Measurements from ENCODE around the gene GUCD1.
A peak's percentile ranks its signal among the peaks of the same experiment; 100 is the strongest.
"Not testable (repeated sequence)": the region's sequence is repeated elsewhere in the genome, so short reads cannot be mapped to it uniquely, and the experiment has no call there.

The GUCD1 gene

GRCh38 chr22:24540470-24540869 lies 14.5 kb downstream of the GUCD1 start:
- no peak for TF ChIP-seq CTCF (conservative IDR thresholded peaks at IDR 0.05)
- no peak overlapping the region for H3K27ac ChIP-seq

- no peak overlapping the region for H3K27ac ChIP-seq
- no peak for TF ChIP-seq CTCF (conservative IDR thresholded peaks at IDR 0.05)
Measured at GRCh38 chr22:24536089-24536488, 18.8 kb downstream of the GUCD1 start.

- no peak overlapping the region for H3K27ac ChIP-seq
- TF ChIP-seq CTCF (conservative IDR thresholded peaks at IDR 0.05): no peak
Measured at GRCh38 chr22:24535348-24535747, 19.6 kb downstream of the GUCD1 start.

GRCh38 chr22:24532075-24532474 lies 22.9 kb downstream of the GUCD1 start:
- peak overlapping the region; percentile 13 for H3K27ac ChIP-seq
- no peak for TF ChIP-seq CTCF (conservative IDR thresholded peaks at IDR 0.05)

GRCh38 chr22:24530968-24531367 lies 24.0 kb downstream of the GUCD1 start:
- H3K27ac ChIP-seq: not testable (repeated sequence)

GRCh38 chr22:24529898-24530297 lies 25.0 kb downstream of the GUCD1 start:
- peak overlapping the region; percentile 29 for H3K27ac ChIP-seq
- TF ChIP-seq CTCF (conservative IDR thresholded peaks at IDR 0.05): no peak

GRCh38 chr22:24526191-24526590 lies 28.7 kb downstream of the GUCD1 start:
- TF ChIP-seq CTCF (conservative IDR thresholded peaks at IDR 0.05): no peak
- H3K27ac ChIP-seq: no peak overlapping the region

- no peak overlapping the region for H3K27ac ChIP-seq
Measured at GRCh38 chr22:24525416-24526037, 29.4 kb downstream of the GUCD1 start.

More at GRCh38 chr22:24525416-24526037, 29.4 kb downstream of the GUCD1 start:
- TF ChIP-seq CTCF (conservative IDR thresholded peaks at IDR 0.05): peak; percentile 88

Measured in VCaP (cell line).